ENCODE measurements around the gene ZNF217. TPM values are rescaled to one million over a fixed set of nuclear protein-coding genes. Genes with fewer than 3 reads are reported as not detected.
A peak's percentile ranks its signal among the peaks of the same experiment; 100 is the strongest.

The ZNF217 gene
- total and polyA plus RNA-seq, 7 experiments from 2014 or later: 17.3 to 104 (median 75.6) TPM

DNA sequence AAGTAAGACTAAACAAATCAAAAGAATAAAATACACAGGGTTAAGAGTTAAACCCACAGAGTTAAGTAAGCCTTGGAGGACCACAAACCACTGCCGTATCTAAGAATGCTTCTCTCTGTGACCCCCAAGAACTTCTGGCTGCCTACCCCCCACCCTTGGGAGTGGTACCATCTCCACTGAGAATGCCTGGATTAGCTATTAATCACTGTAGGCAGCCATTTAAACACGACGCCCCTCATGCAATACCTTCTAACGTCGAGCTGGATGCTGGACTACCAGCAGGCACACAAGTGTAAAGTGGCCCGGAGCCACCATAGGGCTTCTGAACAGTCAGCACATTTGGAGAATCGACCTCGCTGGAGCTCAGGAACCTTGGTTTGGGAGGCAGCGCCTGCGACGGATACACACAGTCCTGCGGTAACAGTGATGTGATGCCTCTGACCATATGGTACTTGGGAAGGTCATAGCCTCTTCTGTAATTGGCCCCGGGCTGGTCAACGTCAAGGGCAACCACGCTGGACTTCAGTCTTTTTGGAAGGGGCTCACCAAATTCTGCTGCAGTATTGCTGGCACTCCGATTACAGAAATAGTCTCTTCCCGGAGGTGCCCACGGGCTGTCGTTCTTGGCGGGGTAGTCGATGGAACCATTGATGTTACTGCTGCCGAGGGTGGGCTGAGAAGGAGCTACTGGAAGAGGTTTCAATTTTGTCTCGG, 18.0 kb downstream of the ZNF217 start:
- peak overlapping the region in 8 of 9 donors; percentile 80 to 98 (median 90) for H3K27ac Mint-ChIP-seq
- H3K27ac ChIP-seq (ENCODE audit: low read depth, low read length): peak overlapping the region; percentile 23

DNA sequence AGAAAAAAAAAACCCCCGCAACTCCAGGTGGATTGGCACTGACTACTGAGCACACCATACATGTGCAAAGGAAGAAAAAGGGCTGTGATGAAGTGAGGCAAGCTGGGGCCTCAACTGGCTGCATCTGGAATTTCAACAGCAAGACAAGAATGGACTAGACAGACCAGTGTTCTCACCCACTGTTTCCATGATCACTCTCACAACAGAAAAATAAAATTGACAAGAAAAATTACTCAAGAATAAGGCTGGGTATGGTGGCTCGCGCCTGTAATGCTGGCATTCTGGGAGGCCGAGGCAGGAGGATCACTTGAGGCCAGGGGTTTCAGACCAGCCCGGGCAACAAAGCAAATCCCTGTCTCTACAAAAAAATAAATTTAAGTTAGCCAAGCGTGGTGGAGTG, 18.8 kb downstream of the ZNF217 start:
- DNase-seq: peak in 1 of 9 donors; percentile 16
- ChIA-PET POLR2A (interaction anchor here (0.5 kb wide), 1 partner anchor 120 kb away, joined by 3 read pairs; no protein-coding TSS in a partner anchor), CTCF (interaction anchor here (0.7 to 1.3 kb wide), 2 partner anchors 71 to 341 kb away, joined by 5 to 10 read pairs; no protein-coding TSS in a partner anchor)
- peaks cover 44 to 69% of the 10 kb centered on the region in 2 donors for H3K4me1 ChIP-seq (ENCODE audit: control insufficient read depth in 2 of 2, insufficient read depth in 2 of 2, low read length in 2 of 2)
- no peak for ATAC-seq
- Mint-ChIP-seq H3K4me1 (peaks cover 39 to 95% (median 82%) of the 10 kb centered on the region in 7 donors), H3K9me3 (no peaks in the 10 kb centered on the region), H3K27ac (peak overlapping the region in 8 of 9 donors; percentile 55 to 96 (median 82)), H3K4me3 (peak overlapping the region in 5 of 10 donors; percentile 17 to 98 (median 54)), H3K36me3 (peaks cover 10 to 68% (median 33%) of the 10 kb centered on the region in 5 donors), H3K27me3 (no peaks in the 10 kb centered on the region)
- peaks cover 25 to 79% (median 57%) of the 10 kb centered on the region in 3 experiments for H3K36me3 ChIP-seq (ENCODE audit: control insufficient read depth in 2 of 3, insufficient read depth in 3 of 3, low read length in 3 of 3)
- no peak overlapping the region for H3K27ac ChIP-seq (ENCODE audit: low read depth, low read length)
- H3K4me3 ChIP-seq (ENCODE audit: low read length): no peak overlapping the region
- intact Hi-C loops (cut with micrococcal nuclease): no loop called here
- no peaks in the 10 kb centered on the region for H3K27me3 ChIP-seq (ENCODE audit: control insufficient read depth in 2 of 2, insufficient read depth in 2 of 2, low read length in 2 of 2)
- H3K9me3 ChIP-seq (ENCODE audit: control insufficient read depth in 2 of 3, low read length in 3 of 3): no peaks in the 10 kb centered on the region

More for the DNA sequence above, 18.0 kb downstream of the ZNF217 start:
- Histone ChIP-seq H3K4me3 (ENCODE audit: low read length) (no peak overlapping the region), H3K36me3 (ENCODE audit: control insufficient read depth in 2 of 3, insufficient read depth in 3 of 3, low read length in 3 of 3) (peaks cover 21 to 71% (median 49%) of the 10 kb centered on the region in 3 experiments), H3K9me3 (ENCODE audit: control insufficient read depth in 2 of 3, low read length in 3 of 3) (no peaks in the 10 kb centered on the region), H3K27me3 (ENCODE audit: control insufficient read depth in 2 of 2, insufficient read depth in 2 of 2, low read length in 2 of 2) (no peaks in the 10 kb centered on the region), H3K4me1 (ENCODE audit: control insufficient read depth in 2 of 2, insufficient read depth in 2 of 2, low read length in 2 of 2) (peaks cover 45 to 64% of the 10 kb centered on the region in 2 donors)
- POLR2A ChIA-PET: no interaction called here
- intact Hi-C loops (cut with micrococcal nuclease): no loop called here
- Mint-ChIP-seq H3K4me3 (peak overlapping the region; percentile 8 to 98 (median 48)), H3K27me3 (no peaks in the 10 kb centered on the region), H3K36me3 (peaks cover 10 to 77% (median 36%) of the 10 kb centered on the region in 5 donors), H3K9me3 (no peaks in the 10 kb centered on the region), H3K4me1 (peaks cover 42 to 98% (median 85%) of the 10 kb centered on the region in 7 donors)
- CTCF ChIA-PET: interaction anchor here (0.7 to 1.3 kb wide), 5 partner anchors 70 to 939 kb away, joined by 3 to 10 read pairs (median 3); no protein-coding TSS in a partner anchor
- ATAC-seq (no peak), DNase-seq (peak in 1 of 9 donors; percentile 20)

DNA sequence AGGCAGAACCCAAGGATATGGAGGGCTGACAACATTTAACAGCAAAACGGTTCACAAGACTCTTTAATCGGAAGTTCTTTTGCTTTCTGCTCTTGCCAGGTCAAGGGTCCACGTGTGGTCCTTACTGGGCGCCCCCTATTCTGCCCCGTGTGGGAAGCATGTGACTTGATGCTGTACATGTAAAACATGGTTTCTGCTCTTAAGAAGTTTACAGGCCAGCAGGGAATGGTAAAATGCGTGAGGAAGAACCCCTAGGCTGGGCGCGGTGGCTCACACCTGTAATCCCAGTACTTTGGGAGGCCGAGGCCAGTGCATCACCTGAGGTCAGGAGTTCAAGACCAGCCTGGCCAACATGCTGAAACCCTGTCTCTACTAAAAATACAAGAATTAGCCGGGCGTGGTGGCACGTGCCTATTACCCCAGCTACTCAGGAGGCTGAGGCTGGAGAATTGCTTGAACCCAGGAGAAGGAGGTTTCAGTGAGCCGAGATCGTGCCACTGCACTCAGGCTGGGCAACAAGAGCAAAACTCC, 19.3 kb downstream of the ZNF217 start:
- CTCF ChIA-PET: no interaction called here
- Histone ChIP-seq H3K27ac (ENCODE audit: low read depth, low read length) (no peak overlapping the region), H3K36me3 (ENCODE audit: control insufficient read depth in 2 of 3, insufficient read depth in 3 of 3, low read length in 3 of 3) (peaks cover 25 to 83% (median 57%) of the 10 kb centered on the region in 3 experiments), H3K4me3 (ENCODE audit: low read length) (no peak overlapping the region), H3K9me3 (ENCODE audit: control insufficient read depth in 2 of 3, low read length in 3 of 3) (no peaks in the 10 kb centered on the region), H3K4me1 (ENCODE audit: control insufficient read depth in 2 of 2, insufficient read depth in 2 of 2, low read length in 2 of 2) (peaks cover 41 to 71% of the 10 kb centered on the region in 2 donors), H3K27me3 (ENCODE audit: control insufficient read depth in 2 of 2, insufficient read depth in 2 of 2, low read length in 2 of 2) (no peaks in the 10 kb centered on the region)
- intact Hi-C loops (cut with micrococcal nuclease): no loop called here
- Mint-ChIP-seq H3K4me3 (peak overlapping the region in 4 of 10 donors; percentile 23 to 98 (median 42)), H3K36me3 (peaks cover 10 to 64% (median 31%) of the 10 kb centered on the region in 5 donors), H3K27me3 (no peaks in the 10 kb centered on the region), H3K27ac (peak overlapping the region in 8 of 9 donors; percentile 12 to 96 (median 77)), H3K9me3 (no peaks in the 10 kb centered on the region), H3K4me1 (peaks cover 35 to 95% (median 80%) of the 10 kb centered on the region in 7 donors)
- DNase-seq (peak in 1 of 9 donors; percentile 18), ATAC-seq (no peak)
- POLR2A ChIA-PET: no interaction called here

DNA sequence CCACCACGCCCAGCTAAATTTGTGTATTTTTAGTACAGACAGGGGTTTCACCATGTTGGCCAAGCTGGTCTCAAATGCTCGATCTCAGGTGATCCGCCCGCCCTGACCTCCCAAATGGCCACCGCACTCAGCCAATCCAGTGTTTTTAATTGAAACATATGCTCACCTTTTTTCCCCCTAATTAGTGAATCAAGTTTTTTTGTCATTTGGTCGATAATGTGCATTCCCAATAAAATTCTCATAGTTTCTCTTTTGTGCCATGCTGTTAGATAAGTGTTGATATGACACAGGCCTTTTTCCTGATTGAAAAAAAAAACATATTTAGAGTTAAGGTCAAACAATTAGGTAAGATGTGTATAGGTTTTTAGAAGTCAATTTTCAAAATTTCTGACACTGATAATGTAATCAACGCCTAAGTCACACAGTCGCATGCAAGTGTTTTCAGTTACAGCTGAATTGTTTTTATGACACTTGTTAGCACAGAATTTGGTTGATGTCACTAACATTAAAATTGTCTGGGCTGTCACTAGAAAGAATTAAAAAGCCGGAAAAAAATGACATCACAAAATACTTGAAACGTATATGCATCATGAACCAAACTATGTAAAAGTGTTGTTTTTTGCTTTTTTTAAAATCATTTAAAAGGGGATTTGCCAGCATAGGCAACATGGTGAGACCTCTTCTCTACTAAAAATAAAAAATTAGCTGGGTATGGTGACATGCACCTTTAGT, 21.9 kb downstream of the ZNF217 start:
- CTCF ChIA-PET: interaction anchor here (0.6 to 1.1 kb wide), 2 partner anchors 22 to 837 kb away, joined by 3 read pairs; no protein-coding TSS in a partner anchor
- Histone ChIP-seq H3K4me1 (ENCODE audit: control insufficient read depth in 2 of 2, insufficient read depth in 2 of 2, low read length in 2 of 2) (peaks cover 35 to 53% of the 10 kb centered on the region in 2 donors), H3K9me3 (ENCODE audit: control insufficient read depth in 2 of 3, low read length in 3 of 3) (no peaks in the 10 kb centered on the region), H3K27ac (ENCODE audit: low read depth, low read length) (no peak overlapping the region), H3K4me3 (ENCODE audit: low read length) (no peak overlapping the region), H3K27me3 (ENCODE audit: control insufficient read depth in 2 of 2, insufficient read depth in 2 of 2, low read length in 2 of 2) (no peaks in the 10 kb centered on the region), H3K36me3 (ENCODE audit: control insufficient read depth in 2 of 3, insufficient read depth in 3 of 3, low read length in 3 of 3) (peaks cover 25 to 84% (median 66%) of the 10 kb centered on the region in 3 experiments)
- DNase-seq (no peak), ATAC-seq (no peak)
- Mint-ChIP-seq H3K36me3 (peaks cover 10 to 61% (median 42%) of the 10 kb centered on the region in 5 donors), H3K4me3 (peak overlapping the region in 4 of 10 donors; percentile 8 to 59 (median 40)), H3K27ac (peak overlapping the region; percentile 24 to 81 (median 66)), H3K27me3 (no peaks in the 10 kb centered on the region), H3K9me3 (no peaks in the 10 kb centered on the region), H3K4me1 (peaks cover 35 to 87% (median 72%) of the 10 kb centered on the region in 7 donors)
- intact Hi-C loops (cut with micrococcal nuclease): no loop called here
- POLR2A ChIA-PET: interaction anchor here (0.7 kb wide), 1 partner anchor 345 kb away, joined by 4 read pairs; no protein-coding TSS in a partner anchor

DNA sequence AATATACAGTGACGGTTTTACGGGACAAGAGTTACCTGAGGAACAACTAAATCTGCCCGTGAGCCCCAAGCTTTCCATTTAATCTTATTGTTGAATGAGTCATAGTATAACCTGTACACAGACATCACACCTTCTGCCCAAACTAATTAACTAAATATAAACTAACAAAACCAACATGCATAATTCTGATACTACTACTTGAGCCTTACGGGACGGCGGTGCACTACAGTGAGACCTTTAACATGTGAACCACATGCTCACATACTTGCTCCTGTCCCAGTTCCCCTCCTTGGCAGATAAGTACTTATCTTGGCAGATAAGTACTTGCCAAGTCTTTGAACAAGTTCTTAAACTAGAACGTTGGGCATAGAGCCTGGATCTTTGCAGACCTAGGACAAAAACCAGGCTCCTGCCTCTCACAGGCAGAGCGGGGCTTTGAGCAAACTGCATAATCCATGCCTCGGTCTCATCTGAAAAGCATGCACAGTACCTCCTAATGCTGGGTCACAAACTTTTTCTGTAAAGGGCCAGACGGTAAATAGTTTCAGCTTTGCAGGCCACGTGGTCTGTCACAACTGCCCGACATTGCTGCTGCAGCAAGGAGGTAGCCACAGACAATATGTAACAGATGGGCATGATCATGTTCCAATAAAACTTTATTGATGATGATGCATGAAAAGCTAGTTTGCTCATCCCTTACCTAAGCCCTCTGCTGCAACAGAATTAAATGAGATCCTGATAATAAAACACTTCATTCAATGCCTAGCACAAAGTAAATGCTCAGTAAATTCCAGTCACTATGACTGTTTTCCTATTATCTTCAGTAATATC, 23.0 kb downstream of the ZNF217 start:
- intact Hi-C loops (cut with micrococcal nuclease): no loop called here
- H3K27me3 Mint-ChIP-seq: no peaks in the 10 kb centered on the region
- CTCF ChIA-PET: interaction anchor here (0.7 to 2.1 kb wide), 5 partner anchors 9 to 492 kb away, joined by 3 to 7 read pairs (median 3); no protein-coding TSS in a partner anchor
- peak overlapping the region in 7 of 9 donors; percentile 1 to 67 (median 16) for H3K27ac Mint-ChIP-seq
- peaks cover 6 to 55% (median 35%) of the 10 kb centered on the region in 5 donors for H3K36me3 Mint-ChIP-seq
- Histone ChIP-seq H3K4me3 (ENCODE audit: low read length) (no peak overlapping the region), H3K9me3 (ENCODE audit: control insufficient read depth in 2 of 3, low read length in 3 of 3) (no peaks in the 10 kb centered on the region), H3K27me3 (ENCODE audit: control insufficient read depth in 2 of 2, insufficient read depth in 2 of 2, low read length in 2 of 2) (no peaks in the 10 kb centered on the region), H3K4me1 (ENCODE audit: control insufficient read depth in 2 of 2, insufficient read depth in 2 of 2, low read length in 2 of 2) (peaks cover 34 to 46% of the 10 kb centered on the region in 2 donors), H3K36me3 (ENCODE audit: control insufficient read depth in 2 of 3, insufficient read depth in 3 of 3, low read length in 3 of 3) (peaks cover 21 to 83% (median 63%) of the 10 kb centered on the region in 3 experiments), H3K27ac (ENCODE audit: low read depth, low read length) (no peak overlapping the region)
- POLR2A ChIA-PET: interaction anchor here (0.6 kb wide), 2 partner anchors 309 to 345 kb away, joined by 3 to 5 read pairs; no protein-coding TSS in a partner anchor
- H3K4me3 Mint-ChIP-seq: no peak overlapping the region
- DNase-seq (no peak), ATAC-seq (no peak)
- H3K9me3 Mint-ChIP-seq: no peaks in the 10 kb centered on the region
- peaks cover 28 to 77% (median 61%) of the 10 kb centered on the region in 7 donors for H3K4me1 Mint-ChIP-seq
